Measurements from ENCODE around the gene GPATCH8.

- TF ChIP-seq POLR2A (IDR thresholded peaks at IDR 0.05; ENCODE audit: low read length), result no peak
- TF ChIP-seq GATA1 (IDR thresholded peaks at IDR 0.05; ENCODE audit: low read depth, low read length), result no peak
Observed at GRCh38 chr17:44361292-44362260, 141.6 kb downstream of the GPATCH8 start.
